WTC11 (cell line): ENCODE measurements around the gene ZBTB7B. TPM values are rescaled to one million over a fixed set of nuclear protein-coding genes. Genes with fewer than 3 reads are reported as not detected.
A peak's percentile ranks its signal among the peaks of the same experiment; 100 is the strongest.

Experiments used
- ATAC-seq: fragments of 200-7000 bp; cut with Tn5 transposase; 2 replicates; pipeline ENCODE4 v1.10.0; 2021; ENCODE audit warnings: mild to moderate bottlenecking, moderate library complexity
- CTCF ChIA-PET: fragments of 300-600 bp; sonication (Branson Sonifier 250); formaldehyde crosslinking; loops from one replicate; lab custom pipeline; 2021; ENCODE audit warnings: antibody characterized with exemption; lab: Charles Lee
- POLR2A ChIA-PET: fragments of 350-600 bp; sonication (Branson Sonifier 250); formaldehyde crosslinking; loops from one replicate; lab custom pipeline; 2021; ENCODE audit warnings: antibody characterized with exemption; lab: Charles Lee
- DNase-seq: peaks from one replicate; pipeline ENCODE4 v3.0.0; 2021; ENCODE audit warnings: low spot score
- H3K27ac Mint-ChIP-seq: 2 replicates; pipeline ENCODE4 v1.8.0; 2021; ENCODE audit warnings: mixed read lengths
- H3K27me3 Mint-ChIP-seq: 2 replicates; pipeline ENCODE4 v1.8.0; 2021; ENCODE audit warnings: low read depth, mild to moderate bottlenecking, moderate library complexity, mixed read lengths
- H3K36me3 Mint-ChIP-seq: 2 replicates; pipeline ENCODE4 v1.8.0; 2021; ENCODE audit warnings: mixed read lengths
- H3K4me1 Mint-ChIP-seq: 2 replicates; pipeline ENCODE4 v1.8.0; 2022; ENCODE audit warnings: mixed read lengths
- H3K4me3 Mint-ChIP-seq: 2 replicates; pipeline ENCODE4 v1.8.0; 2021; ENCODE audit warnings: mild to moderate bottlenecking, moderate library complexity, mixed read lengths
- H3K9me3 Mint-ChIP-seq: 2 replicates; pipeline ENCODE4 v1.8.0; 2021; ENCODE audit warnings: mixed read lengths
- CREM ChIP-seq: sonication (generic); formaldehyde crosslinking; IDR thresholded peaks from 2 replicates; pipeline ENCODE4 v1.8.1; 2022; ENCODE audit warnings: mild to moderate bottlenecking, missing genetic modification reagents, moderate library complexity
- ESRRA ChIP-seq: sonication (generic); formaldehyde crosslinking; IDR thresholded peaks from 2 replicates; pipeline ENCODE4 v1.8.1; 2022; ENCODE audit warnings: mild to moderate bottlenecking, missing genetic modification reagents, borderline replicate concordance
- FOXK1 ChIP-seq: sonication (generic); formaldehyde crosslinking; IDR thresholded peaks from 2 replicates; pipeline ENCODE4 v1.8.0; 2022; ENCODE audit warnings: mild to moderate bottlenecking, moderate library complexity, missing genetic modification reagents
- GRHL2 ChIP-seq: fragments of 250-450 bp; sonication (Bioruptor Pico); IDR thresholded peaks from 2 replicates; pipeline ENCODE4 v1.8.0; 2022; ENCODE audit warnings: mild to moderate bottlenecking, moderate library complexity; ENCODE audit not compliant: insufficient replicate concordance, severe bottlenecking
- HMGA2 ChIP-seq: fragments of 250-450 bp; sonication (Bioruptor Pico); IDR thresholded peaks from 2 replicates; pipeline ENCODE4 v1.4.0; 2021; ENCODE audit warnings: mild to moderate bottlenecking, moderate library complexity
- IRF2 ChIP-seq: sonication (generic); formaldehyde crosslinking; IDR thresholded peaks from 2 replicates; pipeline ENCODE4 v1.8.0; 2022; ENCODE audit warnings: low read depth, missing genetic modification reagents, borderline replicate concordance
- JAZF1 ChIP-seq: fragments of 250-450 bp; sonication (Bioruptor Pico); IDR thresholded peaks from 2 replicates; pipeline ENCODE4 v1.9.0; 2021; ENCODE audit warnings: moderate library complexity, mild to moderate bottlenecking, inconsistent platforms
- MXD4 ChIP-seq: fragments of 250-450 bp; sonication (Bioruptor Pico); IDR thresholded peaks from 2 replicates; pipeline ENCODE4 v1.8.0; 2021; ENCODE audit warnings: mild to moderate bottlenecking, moderate library complexity, borderline replicate concordance
- NFATC4 ChIP-seq: fragments of 250-450 bp; sonication (Bioruptor Pico); IDR thresholded peaks from 2 replicates; pipeline ENCODE4 v1.9.0; 2021; ENCODE audit warnings: mild to moderate bottlenecking
- NFE2L1 ChIP-seq: sonication (generic); formaldehyde crosslinking; IDR thresholded peaks from 2 replicates; pipeline ENCODE4 v1.8.1; 2023; ENCODE audit warnings: missing genetic modification reagents
- TCF7 ChIP-seq: sonication (generic); formaldehyde crosslinking; IDR thresholded peaks from 2 replicates; pipeline ENCODE4 v1.8.0; 2022; ENCODE audit warnings: mild to moderate bottlenecking, low read depth, missing genetic modification reagents, moderate library complexity
- ZBTB21 ChIP-seq: sonication (generic); formaldehyde crosslinking; IDR thresholded peaks from 2 replicates; pipeline ENCODE4 v1.8.1; 2023; ENCODE audit warnings: mild to moderate bottlenecking, missing genetic modification reagents, borderline replicate concordance
- ZNF317 ChIP-seq: sonication (generic); formaldehyde crosslinking; IDR thresholded peaks from 2 replicates; pipeline ENCODE4 v1.8.1; 2023; ENCODE audit warnings: low read depth, mild to moderate bottlenecking, moderate library complexity, missing genetic modification reagents, borderline replicate concordance
- ZNF423 ChIP-seq: fragments of 250-450 bp; sonication (Bioruptor Pico); IDR thresholded peaks from 2 replicates; pipeline ENCODE4 v2.1.2; 2022; ENCODE audit warnings: mild to moderate bottlenecking, moderate library complexity
- ZNF425 ChIP-seq: fragments of 250-450 bp; sonication (Bioruptor Pico); conservative IDR thresholded peaks from 2 replicates; pipeline ENCODE4 v1.9.0; 2021; ENCODE audit warnings: mild to moderate bottlenecking
- ZSCAN18 ChIP-seq: fragments of 250-450 bp; sonication (Bioruptor Pico); IDR thresholded peaks from 2 replicates; pipeline ENCODE4 v2.1.2; 2022; ENCODE audit warnings: mild to moderate bottlenecking, moderate library complexity
- total RNA-seq: library from RNA; stranded (reverse); gene quantifications from 3 replicates; pipeline ENCODE4 v1.2.3, GENCODE V29; 2021
- TF ChIP-seq, protein P1 (sequence below): sonication (generic); formaldehyde crosslinking; IDR thresholded peaks from 2 replicates; pipeline ENCODE4 v1.8.0; 2022; ENCODE audit warnings: missing genetic modification reagents
- TF ChIP-seq, protein P2 (sequence below): sonication (generic); formaldehyde crosslinking; IDR thresholded peaks from 2 replicates; pipeline ENCODE4 v1.8.0; 2023; ENCODE audit warnings: mild to moderate bottlenecking, missing genetic modification reagents
- TF ChIP-seq, protein P3 (sequence below): sonication (generic); formaldehyde crosslinking; IDR thresholded peaks from 2 replicates; pipeline ENCODE4 v1.8.0; 2022; ENCODE audit warnings: mild to moderate bottlenecking, missing genetic modification reagents
- TF ChIP-seq, protein P4 (sequence below): sonication (generic); formaldehyde crosslinking; IDR thresholded peaks from 2 replicates; pipeline ENCODE4 v1.8.1; 2022; ENCODE audit warnings: missing genetic modification reagents, borderline replicate concordance

ZBTB7B gene
- total RNA-seq, 1 experiment from 2014 or later = 29.8 TPM

- POLR2A ChIA-PET = interaction anchor here (0.6 to 3.2 kb wide), 7 partner anchors 9 to 161 kb away, joined by 3 to 26 read pairs (median 8); partner anchors contain the start of genes FLAD1 and SHC1
- H3K27ac Mint-ChIP-seq = peak within 1 kb of the TSS; percentile 91
- H3K27me3 Mint-ChIP-seq = no peaks in the 10 kb centered on the region
- H3K9me3 Mint-ChIP-seq = no peaks in the 10 kb centered on the region
- peak; percentile 83 for DNase-seq
- ATAC-seq = peak; percentile 69
- H3K4me3 Mint-ChIP-seq = peak within 1 kb of the TSS; percentile 93
- CTCF ChIA-PET = interaction anchor here (0.7 to 4.1 kb wide), 13 partner anchors 10 to 212 kb away, joined by 3 to 33 read pairs (median 7); partner anchors contain the start of genes FLAD1, KRTCAP2, LENEP and PMVK
- peaks cover 34% of the 10 kb centered on the region for H3K4me1 Mint-ChIP-seq
- H3K36me3 Mint-ChIP-seq = peaks cover 42% of the 10 kb centered on the region
- no peak for TF ChIP-seq ZNF425
- TF ChIP-seq, protein P1, sequence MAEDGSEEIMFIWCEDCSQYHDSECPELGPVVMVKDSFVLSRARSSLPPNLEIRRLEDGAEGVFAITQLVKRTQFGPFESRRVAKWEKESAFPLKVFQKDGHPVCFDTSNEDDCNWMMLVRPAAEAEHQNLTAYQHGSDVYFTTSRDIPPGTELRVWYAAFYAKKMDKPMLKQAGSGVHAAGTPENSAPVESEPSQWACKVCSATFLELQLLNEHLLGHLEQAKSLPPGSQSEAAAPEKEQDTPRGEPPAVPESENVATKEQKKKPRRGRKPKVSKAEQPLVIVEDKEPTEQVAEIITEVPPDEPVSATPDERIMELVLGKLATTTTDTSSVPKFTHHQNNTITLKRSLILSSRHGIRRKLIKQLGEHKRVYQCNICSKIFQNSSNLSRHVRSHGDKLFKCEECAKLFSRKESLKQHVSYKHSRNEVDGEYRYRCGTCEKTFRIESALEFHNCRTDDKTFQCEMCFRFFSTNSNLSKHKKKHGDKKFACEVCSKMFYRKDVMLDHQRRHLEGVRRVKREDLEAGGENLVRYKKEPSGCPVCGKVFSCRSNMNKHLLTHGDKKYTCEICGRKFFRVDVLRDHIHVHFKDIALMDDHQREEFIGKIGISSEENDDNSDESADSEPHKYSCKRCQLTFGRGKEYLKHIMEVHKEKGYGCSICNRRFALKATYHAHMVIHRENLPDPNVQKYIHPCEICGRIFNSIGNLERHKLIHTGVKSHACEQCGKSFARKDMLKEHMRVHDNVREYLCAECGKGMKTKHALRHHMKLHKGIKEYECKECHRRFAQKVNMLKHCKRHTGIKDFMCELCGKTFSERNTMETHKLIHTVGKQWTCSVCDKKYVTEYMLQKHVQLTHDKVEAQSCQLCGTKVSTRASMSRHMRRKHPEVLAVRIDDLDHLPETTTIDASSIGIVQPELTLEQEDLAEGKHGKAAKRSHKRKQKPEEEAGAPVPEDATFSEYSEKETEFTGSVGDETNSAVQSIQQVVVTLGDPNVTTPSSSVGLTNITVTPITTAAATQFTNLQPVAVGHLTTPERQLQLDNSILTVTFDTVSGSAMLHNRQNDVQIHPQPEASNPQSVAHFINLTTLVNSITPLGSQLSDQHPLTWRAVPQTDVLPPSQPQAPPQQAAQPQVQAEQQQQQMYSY (CRISPR knock-in tag) = no peak
- TF ChIP-seq GRHL2 = no peak
- no peak for TF ChIP-seq ZNF423 (CRISPR knock-in tag)
- no peak; the same call in 1 of the 2 replicates for TF ChIP-seq FOXK1
- TF ChIP-seq ZSCAN18 (CRISPR knock-in tag) = no peak
- TF ChIP-seq TCF7 = no peak; the same call in 1 of the 2 replicates
- peak; percentile 90 for TF ChIP-seq NFATC4 (CRISPR knock-in tag)
- TF ChIP-seq JAZF1 (CRISPR knock-in tag) = no peak
- TF ChIP-seq, protein P2, sequence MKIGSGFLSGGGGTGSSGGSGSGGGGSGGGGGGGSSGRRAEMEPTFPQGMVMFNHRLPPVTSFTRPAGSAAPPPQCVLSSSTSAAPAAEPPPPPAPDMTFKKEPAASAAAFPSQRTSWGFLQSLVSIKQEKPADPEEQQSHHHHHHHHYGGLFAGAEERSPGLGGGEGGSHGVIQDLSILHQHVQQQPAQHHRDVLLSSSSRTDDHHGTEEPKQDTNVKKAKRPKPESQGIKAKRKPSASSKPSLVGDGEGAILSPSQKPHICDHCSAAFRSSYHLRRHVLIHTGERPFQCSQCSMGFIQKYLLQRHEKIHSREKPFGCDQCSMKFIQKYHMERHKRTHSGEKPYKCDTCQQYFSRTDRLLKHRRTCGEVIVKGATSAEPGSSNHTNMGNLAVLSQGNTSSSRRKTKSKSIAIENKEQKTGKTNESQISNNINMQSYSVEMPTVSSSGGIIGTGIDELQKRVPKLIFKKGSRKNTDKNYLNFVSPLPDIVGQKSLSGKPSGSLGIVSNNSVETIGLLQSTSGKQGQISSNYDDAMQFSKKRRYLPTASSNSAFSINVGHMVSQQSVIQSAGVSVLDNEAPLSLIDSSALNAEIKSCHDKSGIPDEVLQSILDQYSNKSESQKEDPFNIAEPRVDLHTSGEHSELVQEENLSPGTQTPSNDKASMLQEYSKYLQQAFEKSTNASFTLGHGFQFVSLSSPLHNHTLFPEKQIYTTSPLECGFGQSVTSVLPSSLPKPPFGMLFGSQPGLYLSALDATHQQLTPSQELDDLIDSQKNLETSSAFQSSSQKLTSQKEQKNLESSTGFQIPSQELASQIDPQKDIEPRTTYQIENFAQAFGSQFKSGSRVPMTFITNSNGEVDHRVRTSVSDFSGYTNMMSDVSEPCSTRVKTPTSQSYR (CRISPR knock-in tag) = no peak
- TF ChIP-seq, protein P3, sequence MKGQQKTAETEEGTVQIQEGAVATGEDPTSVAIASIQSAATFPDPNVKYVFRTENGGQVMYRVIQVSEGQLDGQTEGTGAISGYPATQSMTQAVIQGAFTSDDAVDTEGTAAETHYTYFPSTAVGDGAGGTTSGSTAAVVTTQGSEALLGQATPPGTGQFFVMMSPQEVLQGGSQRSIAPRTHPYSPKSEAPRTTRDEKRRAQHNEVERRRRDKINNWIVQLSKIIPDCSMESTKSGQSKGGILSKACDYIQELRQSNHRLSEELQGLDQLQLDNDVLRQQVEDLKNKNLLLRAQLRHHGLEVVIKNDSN = peak; percentile 56
- no peak for TF ChIP-seq MXD4
- TF ChIP-seq, protein P4, sequence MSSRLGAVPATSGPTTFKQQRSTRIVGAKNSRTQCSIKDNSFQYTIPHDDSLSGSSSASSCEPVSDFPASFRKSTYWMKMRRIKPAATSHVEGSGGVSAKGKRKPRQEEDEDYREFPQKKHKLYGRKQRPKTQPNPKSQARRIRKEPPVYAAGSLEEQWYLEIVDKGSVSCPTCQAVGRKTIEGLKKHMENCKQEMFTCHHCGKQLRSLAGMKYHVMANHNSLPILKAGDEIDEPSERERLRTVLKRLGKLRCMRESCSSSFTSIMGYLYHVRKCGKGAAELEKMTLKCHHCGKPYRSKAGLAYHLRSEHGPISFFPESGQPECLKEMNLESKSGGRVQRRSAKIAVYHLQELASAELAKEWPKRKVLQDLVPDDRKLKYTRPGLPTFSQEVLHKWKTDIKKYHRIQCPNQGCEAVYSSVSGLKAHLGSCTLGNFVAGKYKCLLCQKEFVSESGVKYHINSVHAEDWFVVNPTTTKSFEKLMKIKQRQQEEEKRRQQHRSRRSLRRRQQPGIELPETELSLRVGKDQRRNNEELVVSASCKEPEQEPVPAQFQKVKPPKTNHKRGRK (CRISPR knock-in tag) = no peak
- peak; percentile 84; the same call in 1 of the 2 replicates for TF ChIP-seq CREM (CRISPR knock-in tag)
- no peak; the same call in 1 of the 2 replicates for TF ChIP-seq NFE2L1
- TF ChIP-seq ZNF317 (CRISPR knock-in tag) = no peak
- TF ChIP-seq ESRRA (CRISPR knock-in tag) = peak; percentile 69; the same call in 1 of the 2 replicates
- no peak for TF ChIP-seq HMGA2 (CRISPR knock-in tag)
- no peak for TF ChIP-seq IRF2 (CRISPR knock-in tag)
- peak; percentile 36; the same call in 1 of the 2 replicates for TF ChIP-seq ZBTB21 (CRISPR knock-in tag)
Observed at GRCh38 chr1:154961207-154962155, 41.1 kb upstream of the ZBTB7B start, which contains the start of gene PYGO2. Gene PYGO2 (minus strand): TSS chr1:154961782. CDS start chr1:154961576, 206 bp downstream.
